HG02981 (cell line): Measurements from ENCODE around the gene SNX13.
A peak's percentile ranks its signal among the peaks of the same experiment; 100 is the strongest.

Experiments used
- ATAC-seq: cut with Tn5 transposase; IDR thresholded peaks from one replicate; pipeline ENCODE4 v1.9.1; 2021; ENCODE audit warnings: mild to moderate bottlenecking, moderate library complexity; ENCODE audit not compliant: unreplicated experiment

The SNX13 gene

DNA sequence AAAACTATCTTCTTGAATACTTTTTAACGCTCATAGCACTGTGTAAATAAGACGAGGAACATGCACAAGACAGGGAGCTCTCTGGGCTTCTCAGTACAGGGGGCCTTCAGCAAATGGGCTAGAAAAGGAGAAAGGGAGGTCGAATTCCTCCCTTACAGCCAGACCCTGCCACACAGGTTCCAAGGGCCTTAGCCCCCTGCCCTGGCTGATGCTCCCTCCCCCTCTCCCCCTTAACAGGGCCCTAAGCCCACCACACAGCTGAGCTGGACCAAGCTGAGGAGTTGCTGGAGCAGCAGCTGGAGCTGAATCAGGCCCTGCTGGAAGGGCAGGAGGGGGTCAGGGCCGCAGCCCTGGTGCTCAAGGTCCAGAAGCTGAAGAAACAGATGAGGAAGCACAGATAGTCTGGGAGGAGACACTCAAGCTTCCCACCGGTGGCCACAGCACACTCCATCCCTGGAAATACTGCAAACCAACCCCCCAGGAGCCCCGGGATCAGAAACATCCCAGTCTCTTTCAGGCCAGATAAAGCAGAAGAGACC, 153.9 kb downstream of the SNX13 start:
- ATAC-seq, result no peak

- no peak for ATAC-seq
Observed at GRCh38 chr7:17782216-17782549, 158.1 kb downstream of the SNX13 start.

- no peak for ATAC-seq
Observed at GRCh38 chr7:17781491-17782215, 158.6 kb downstream of the SNX13 start.

GRCh38 chr7:17779381-17779780, 160.9 kb downstream of the SNX13 start:
- ATAC-seq, result no peak

- ATAC-seq, result no peak
Observed at GRCh38 chr7:17774716-17775288, 165.5 kb downstream of the SNX13 start.

GRCh38 chr7:17774248-17774647, 166.0 kb downstream of the SNX13 start:
- no peak for ATAC-seq

- no peak for ATAC-seq
Observed at GRCh38 chr7:17773289-17773626, 167.0 kb downstream of the SNX13 start.

DNA sequence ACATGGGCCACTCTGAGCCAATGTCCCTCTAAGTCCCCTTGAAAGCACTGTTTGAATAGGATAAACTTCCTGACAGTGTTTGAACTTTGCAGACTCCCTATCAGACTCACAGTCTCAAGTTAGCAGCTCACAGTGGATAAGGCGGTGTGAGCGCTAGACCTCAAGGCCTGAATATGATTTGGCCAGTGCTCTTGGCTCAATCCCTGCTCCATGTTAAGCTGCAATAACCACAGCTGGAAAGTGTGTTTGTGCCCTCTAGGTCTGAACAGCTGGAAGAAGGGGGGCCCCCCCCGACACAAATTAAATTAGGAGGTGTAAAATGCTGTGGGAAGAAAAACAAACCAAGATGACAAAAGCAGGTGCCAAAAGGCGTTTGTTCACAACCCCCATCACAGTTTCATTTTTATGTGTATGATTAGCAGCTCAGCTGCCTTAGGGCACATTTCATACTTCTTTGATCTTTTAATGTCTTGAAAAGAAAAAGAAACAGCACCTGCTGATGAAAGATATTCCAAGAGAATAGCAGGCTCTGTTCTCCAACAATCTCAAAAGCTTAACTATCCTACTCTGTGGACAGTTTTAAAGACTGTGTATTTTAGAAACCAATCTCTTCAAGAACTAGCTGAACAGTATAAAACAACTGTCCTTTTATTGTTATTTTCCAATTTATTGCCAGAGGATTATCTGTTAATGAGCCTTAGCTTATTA, 167.6 kb downstream of the SNX13 start:
- ATAC-seq, result no peak

GRCh38 chr7:17771901-17772408, 168.3 kb downstream of the SNX13 start:
- no peak for ATAC-seq

- ATAC-seq, result no peak
Observed at GRCh38 chr7:17770710-17771375, 169.5 kb downstream of the SNX13 start.

DNA sequence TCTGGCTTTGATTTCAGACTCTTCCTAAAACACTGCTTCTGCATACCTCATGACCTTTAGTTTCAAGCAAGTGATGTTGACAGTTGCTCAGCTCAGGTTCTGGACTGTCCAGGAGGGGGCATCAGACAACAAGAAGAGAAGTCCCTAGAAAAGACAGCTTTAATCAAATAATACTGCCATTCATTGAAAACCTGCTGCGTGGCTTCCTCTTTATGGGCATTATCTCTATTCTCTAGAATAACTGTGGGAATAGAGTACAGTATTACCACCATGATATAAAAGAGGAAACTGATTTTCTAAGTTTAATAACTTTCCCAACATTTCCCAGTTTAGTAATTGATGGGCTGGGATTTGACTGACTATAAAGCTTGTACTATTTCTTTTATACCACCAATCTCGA, 170.4 kb downstream of the SNX13 start:
- ATAC-seq, result peak; percentile 51

DNA sequence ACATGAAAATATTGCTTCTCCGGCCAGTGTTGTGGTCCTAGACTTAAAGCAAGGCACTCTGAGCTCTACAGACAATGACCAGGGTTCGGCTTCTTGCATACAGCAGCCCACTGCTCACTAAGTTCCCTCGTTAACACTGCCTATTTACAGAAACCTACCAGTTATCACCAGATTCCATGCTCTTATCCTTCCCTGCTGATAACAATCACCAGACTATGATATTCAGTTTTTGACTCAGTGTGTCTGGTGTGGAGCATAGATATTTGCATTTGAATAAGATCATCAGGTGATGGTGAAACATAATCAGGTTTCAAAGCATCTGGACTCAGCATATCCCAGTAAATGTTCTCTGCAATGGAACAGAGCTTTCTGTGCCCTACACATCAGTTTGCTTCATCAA, 182.3 kb downstream of the SNX13 start:
- ATAC-seq, result no peak

GRCh38 chr7:17746020-17746530, 194.2 kb downstream of the SNX13 start:
- no peak for ATAC-seq

DNA sequence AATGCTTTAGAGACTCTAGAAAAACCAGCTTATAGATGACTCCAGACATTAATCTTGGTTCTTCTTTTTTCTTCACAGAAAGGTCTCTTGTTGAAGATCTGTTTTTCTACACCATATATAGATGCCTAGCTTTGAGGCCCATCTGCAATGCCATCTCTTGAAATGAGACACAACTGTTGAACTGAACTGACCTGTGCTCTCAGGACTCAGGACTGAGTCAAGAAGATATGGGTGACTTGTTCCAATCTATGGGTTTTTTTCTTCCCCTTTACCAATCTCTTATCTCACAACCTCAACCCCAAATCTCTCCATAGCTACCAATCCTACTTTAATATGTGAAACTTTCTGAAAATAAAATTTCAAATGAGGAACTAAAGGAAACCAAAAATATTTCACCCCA, 194.7 kb downstream of the SNX13 start:
- ATAC-seq, result no peak

DNA sequence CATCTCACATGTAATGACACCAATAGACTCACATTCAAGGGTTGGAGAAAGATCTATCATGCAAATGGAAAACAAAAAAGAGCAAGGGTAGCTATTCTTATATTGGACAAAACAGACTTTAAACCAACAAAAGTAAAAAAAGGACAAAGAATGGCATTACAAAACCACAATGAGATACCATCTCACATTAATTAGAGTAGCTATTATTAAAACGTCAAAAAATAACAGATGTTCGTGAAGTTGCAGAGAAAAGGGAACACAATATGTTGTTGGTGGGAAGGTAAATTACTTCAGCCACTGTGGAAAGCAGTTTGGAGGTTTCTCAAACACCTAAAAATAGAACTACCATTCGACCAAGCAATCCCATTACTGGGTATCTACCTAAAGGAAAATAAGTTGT, 197.0 kb downstream of the SNX13 start:
- ATAC-seq, result no peak

- ATAC-seq, result no peak
Observed at GRCh38 chr7:17741426-17741825, 198.9 kb downstream of the SNX13 start.
